OCI-LY7 (cell line): ENCODE results near the gene EIF4E2. TPM values are rescaled to one million over a fixed set of nuclear protein-coding genes. Genes with fewer than 3 reads are reported as not detected.

ENCODE experiments used
- BruUV-seq: library from RNA; stranded (reverse); fragments of 400-500 nt; replicated peaks from 2 replicates; lab custom pipeline; 2021; lab: Mats Ljungman, UMichigan
- CTCF ChIA-PET: fragments of 300-600 bp; sonication (Branson Sonifier 250); formaldehyde crosslinking; loops from one replicate; lab custom pipeline; 2022; ENCODE audit warnings: antibody characterized with exemption; ENCODE audit not compliant: unreplicated experiment; lab: Charles Lee
- POLR2A ChIA-PET: fragments of 300-600 bp; sonication (Branson Sonifier 250); formaldehyde crosslinking; loops from one replicate; lab custom pipeline; 2022; ENCODE audit warnings: antibody characterized with exemption; lab: Charles Lee
- DNase-seq: peaks from one replicate; pipeline ENCODE4 v3.0.0-alpha.2; 2015; ENCODE audit warnings: low spot score
- H2AFZ ChIP-seq: fragments of 200-600 bp; sonication (generic), shearing (Covaris generic); 2 replicates; pipeline ENCODE4 v1.6.1; 2014; ENCODE audit warnings: mild to moderate bottlenecking, antibody characterized with exemption, low read length, moderate library complexity
- H3K27ac ChIP-seq: fragments of 200-600 bp; sonication (generic); 2 replicates; pipeline ENCODE4 v1.5.1; 2014; ENCODE audit warnings: mixed run types, low read depth, mild to moderate bottlenecking, moderate library complexity, low read length, inconsistent platforms; ENCODE audit not compliant: poor library complexity, severe bottlenecking
- H3K36me3 ChIP-seq: fragments of 200-600 bp; sonication (generic); 2 replicates; pipeline ENCODE4 v1.6.1; 2014; ENCODE audit warnings: mild to moderate bottlenecking, antibody characterized with exemption, low read length, moderate library complexity, mixed read lengths; ENCODE audit not compliant: insufficient read depth
- H3K4me1 ChIP-seq: fragments of 200-600 bp; sonication (generic); 2 replicates; pipeline ENCODE4 v1.5.1; 2014; ENCODE audit warnings: mild to moderate bottlenecking, low read length; ENCODE audit not compliant: insufficient read depth, poor library complexity, severe bottlenecking
- H3K4me2 ChIP-seq: fragments of 200-600 bp; sonication (generic); 2 replicates; pipeline ENCODE4 v1.6.1; 2014; ENCODE audit warnings: mild to moderate bottlenecking, low read length
- H3K4me3 ChIP-seq: fragments of 200-600 bp; sonication (generic); 2 replicates; pipeline ENCODE4 v1.5.1; 2014; ENCODE audit warnings: mild to moderate bottlenecking, low read depth, low read length; ENCODE audit not compliant: poor library complexity, severe bottlenecking
- H3K79me2 ChIP-seq: fragments of 200-600 bp; sonication (generic); 2 replicates; pipeline ENCODE4 v1.6.1; 2016; ENCODE audit warnings: low read depth, mild to moderate bottlenecking, low read length, moderate library complexity, mixed read lengths; ENCODE audit not compliant: insufficient read depth
- H3K9me2 ChIP-seq: fragments of 200-600 bp; sonication (generic); 2 replicates; pipeline ENCODE4 v1.6.1; 2016; ENCODE audit warnings: mild to moderate bottlenecking, low read length, mixed read lengths; ENCODE audit not compliant: insufficient read depth
- H3K9me3 ChIP-seq: fragments of 200-600 bp; sonication (generic); 2 replicates; pipeline ENCODE4 v1.6.1; 2014; ENCODE audit warnings: mild to moderate bottlenecking, mixed run types, low read length, mixed read lengths
- H4K20me1 ChIP-seq: fragments of 200-600 bp; sonication (generic); 2 replicates; pipeline ENCODE4 v1.6.1; 2014; ENCODE audit warnings: mild to moderate bottlenecking, antibody characterized with exemption, low read length, moderate library complexity, mixed read lengths; ENCODE audit not compliant: insufficient read depth
- CTCF ChIP-seq: fragments of 200-600 bp; sonication (generic); conservative IDR thresholded peaks from 2 replicates; pipeline ENCODE4 v1.5.1; 2014; ENCODE audit warnings: mild to moderate bottlenecking, antibody characterized with exemption, low read length, moderate library complexity, mixed read lengths
- EZH2phosphoT487 ChIP-seq: fragments of 200-600 bp; sonication (generic); IDR thresholded peaks from 2 replicates; pipeline ENCODE4 v1.6.1; 2018; ENCODE audit warnings: low read depth, borderline replicate concordance, mild to moderate bottlenecking, mixed run types, antibody characterized with exemption, low read length, moderate library complexity, mixed read lengths
- intact Hi-C: fragments of 100-400 bp; cut with micrococcal nuclease; formaldehyde crosslinking; loops from one replicate; pipeline ENCODE4 v1.10.0; 2022; ENCODE audit not compliant: unreplicated experiment
- total RNA-seq, 2 experiments: library from RNA; depleted of rRNA in 1 of 2; stranded (reverse); fragments of >200 nt in 1 of 2; shearing (Covaris generic) in 1 of 2; gene quantifications; 2 replicates each; pipeline ENCODE4 v1.2.3, GENCODE V29; 2014 to 2022

The EIF4E2 gene
- total RNA-seq, 2 experiments from 2014 or later = 59.9 to 76.3 TPM

DNA sequence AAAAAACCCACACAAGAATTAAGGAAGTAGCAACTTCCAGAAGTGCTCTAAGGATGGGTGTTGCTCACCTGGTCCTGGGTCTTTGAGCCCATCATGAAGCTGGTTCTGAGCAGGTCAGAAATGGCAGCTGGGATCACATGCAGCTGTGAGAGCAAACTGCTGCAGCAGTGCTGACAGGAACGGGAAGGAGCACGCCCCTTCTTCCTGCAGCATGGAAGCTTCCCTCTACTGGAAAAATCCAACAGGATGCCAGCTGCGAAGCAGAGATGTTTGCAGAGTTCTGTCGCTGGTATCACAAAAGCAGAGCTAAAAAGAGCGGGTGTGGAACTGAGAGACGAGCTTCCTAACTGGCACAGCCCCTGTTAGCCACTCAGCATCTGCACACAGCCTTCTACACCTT, 33.7 kb downstream of the EIF4E2 start:
- TF ChIP-seq EZH2phosphoT487 = no peak
- TF ChIP-seq CTCF = no peak
- intact Hi-C loops = no loop called here
- H3K79me2 ChIP-seq = no peaks in the 10 kb centered on the region
- DNase-seq = no peak
- CTCF ChIA-PET = interaction anchor here (0.6 kb wide), 1 partner anchor 337 kb away, joined by 3 read pairs; no protein-coding TSS in a partner anchor
- H3K9me3 ChIP-seq = no peaks in the 10 kb centered on the region
- no peak overlapping the region for H3K4me3 ChIP-seq
- H3K36me3 ChIP-seq = peaks cover 18% of the 10 kb centered on the region; the same call in 1 of the 2 replicates
- POLR2A ChIA-PET = interaction anchor here (0.5 kb wide), 1 partner anchor 86 kb away, joined by 3 read pairs; no protein-coding TSS in a partner anchor
- H2AFZ ChIP-seq = no peak overlapping the region
- H3K27ac ChIP-seq = no peak overlapping the region
- no TSS peak for BruUV-seq
- H3K4me2 ChIP-seq = no peak overlapping the region
- peaks cover 9% of the 10 kb centered on the region for H3K4me1 ChIP-seq
- H4K20me1 ChIP-seq = no peaks in the 10 kb centered on the region
- H3K9me2 ChIP-seq = no peaks in the 10 kb centered on the region

DNA sequence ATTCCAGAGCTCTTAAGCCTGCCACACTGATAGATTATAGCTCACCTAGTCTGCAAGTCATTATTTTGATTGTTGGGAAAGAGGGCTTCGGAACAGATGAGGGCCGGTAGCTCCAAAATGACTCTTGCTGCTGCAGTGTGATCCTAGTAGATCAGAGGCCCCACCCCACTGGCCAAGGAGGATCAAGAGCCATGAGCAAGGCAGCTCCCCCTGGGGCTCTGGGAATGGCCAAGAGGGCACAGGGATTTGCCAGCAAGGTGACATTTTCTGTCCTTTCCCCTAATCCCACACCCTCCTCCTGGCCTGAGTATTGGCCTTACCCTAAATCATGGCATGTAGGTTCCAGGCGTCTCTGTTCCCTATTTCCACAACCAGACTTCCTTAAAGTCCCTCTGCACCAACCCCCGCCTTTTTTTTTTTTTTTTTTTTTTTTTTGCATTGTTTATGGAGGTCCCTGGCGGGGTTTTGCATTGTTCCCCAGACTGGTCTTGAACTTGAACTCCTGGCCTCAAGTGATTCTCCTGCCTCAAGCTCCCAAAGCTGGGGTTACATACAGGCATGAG, 36.5 kb downstream of the EIF4E2 start:
- Histone ChIP-seq H3K4me2 (no peak overlapping the region), H3K36me3 (peaks cover 5% of the 10 kb centered on the region; the same call in 1 of the 2 replicates), H3K9me3 (no peaks in the 10 kb centered on the region), H3K4me1 (peaks cover under 1% of the 10 kb centered on the region), H4K20me1 (no peaks in the 10 kb centered on the region), H3K79me2 (no peaks in the 10 kb centered on the region), H3K9me2 (no peaks in the 10 kb centered on the region), H3K4me3 (no peak overlapping the region), H3K27ac (no peak overlapping the region), H2AFZ (no peak overlapping the region)
- intact Hi-C loops = no loop called here
- no TSS peak for BruUV-seq
- no peak for TF ChIP-seq CTCF
- TF ChIP-seq EZH2phosphoT487 = no peak
- ChIA-PET CTCF (no interaction called here), POLR2A (interaction anchor here (0.7 to 1.0 kb wide), 2 partner anchors 12 to 79 kb away, joined by 3 read pairs; no protein-coding TSS in a partner anchor)
- DNase-seq = no peak

DNA sequence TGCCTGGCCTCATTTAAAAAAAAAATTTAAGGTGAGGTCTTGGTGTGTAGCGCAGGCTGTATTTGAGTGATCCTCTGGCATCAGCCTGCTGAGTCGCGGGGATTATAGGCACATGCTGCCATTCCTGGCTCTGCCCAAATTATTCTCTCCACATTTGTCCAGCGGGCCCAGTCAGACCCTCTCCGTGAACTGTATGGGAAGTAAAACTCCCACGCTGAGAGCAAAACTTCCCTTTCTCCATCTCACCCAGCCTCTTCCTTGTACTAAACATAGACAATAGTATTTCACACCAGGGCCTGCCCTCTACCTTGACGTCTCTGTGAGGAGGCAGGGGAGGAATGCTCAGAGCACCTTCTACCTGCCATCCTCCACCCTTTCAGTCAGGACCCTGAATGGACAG, 37.0 kb downstream of the EIF4E2 start:
- H3K79me2 ChIP-seq = no peaks in the 10 kb centered on the region
- H3K4me3 ChIP-seq = no peak overlapping the region
- H3K9me2 ChIP-seq = no peaks in the 10 kb centered on the region
- no peak overlapping the region for H3K27ac ChIP-seq
- no peaks in the 10 kb centered on the region for H4K20me1 ChIP-seq
- no peaks in the 10 kb centered on the region for H3K36me3 ChIP-seq
- no peak for DNase-seq
- intact Hi-C loops = no loop called here
- ChIA-PET POLR2A (interaction anchor here (0.7 to 1.0 kb wide), 2 partner anchors 12 to 79 kb away, joined by 3 read pairs; no protein-coding TSS in a partner anchor), CTCF (no interaction called here)
- TF ChIP-seq CTCF (no peak), EZH2phosphoT487 (no peak)
- H2AFZ ChIP-seq = no peak overlapping the region
- no peaks in the 10 kb centered on the region for H3K9me3 ChIP-seq
- no peak overlapping the region for H3K4me2 ChIP-seq
- H3K4me1 ChIP-seq = no peaks in the 10 kb centered on the region
- no TSS peak for BruUV-seq
